HuH-7 (cell line): ENCODE data around the gene TBX6.
"Not testable (repeated sequence)": the region's sequence is repeated elsewhere in the genome, so short reads cannot be mapped to it uniquely, and the experiment has no call there.

Experiments used
- DNase-seq: peaks from one replicate; pipeline ENCODE4 v3.0.0; 2011; ENCODE audit warnings: low spot score

Gene TBX6

DNA sequence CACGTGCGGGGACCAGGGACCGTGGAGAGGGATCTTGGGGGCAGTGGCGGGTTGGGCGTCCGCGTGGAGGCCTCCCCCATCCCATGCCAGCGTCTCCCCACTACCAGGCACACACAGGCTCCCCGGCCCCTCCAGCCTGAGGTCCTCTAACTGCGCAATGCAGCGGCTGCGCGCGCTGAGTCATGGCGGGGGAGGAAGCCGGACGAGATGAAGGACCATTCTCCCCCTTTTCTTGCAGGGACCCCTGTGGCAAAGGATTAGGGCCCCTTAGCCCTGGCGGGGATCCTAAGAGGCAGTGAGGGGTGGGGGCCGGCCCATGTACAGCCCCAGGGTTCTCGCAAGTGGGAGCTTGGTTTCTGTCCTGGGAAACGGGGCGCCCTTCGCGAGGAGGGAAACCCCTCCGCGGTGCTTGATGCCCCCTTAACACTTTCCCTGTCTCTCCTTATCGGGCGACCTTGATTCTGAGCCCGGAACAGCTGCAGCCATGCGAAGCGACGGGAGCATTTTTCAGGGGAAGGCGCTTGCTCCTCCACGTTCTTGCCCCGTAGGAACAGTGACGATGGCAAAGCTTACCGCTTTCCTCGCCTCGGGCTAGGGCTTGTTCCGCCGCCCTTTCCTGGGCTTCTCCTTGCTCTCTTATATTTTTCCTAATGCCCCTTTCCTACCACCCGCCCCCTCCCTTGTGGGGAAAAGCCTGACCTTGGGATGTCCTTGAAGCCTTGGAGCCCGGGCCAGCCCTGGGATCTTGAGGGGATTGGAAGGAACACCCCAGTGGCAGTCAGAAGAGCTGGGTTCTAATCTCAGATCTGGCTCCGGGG, 25.6 kb downstream of the TBX6 start:
- no peak for DNase-seq

DNA sequence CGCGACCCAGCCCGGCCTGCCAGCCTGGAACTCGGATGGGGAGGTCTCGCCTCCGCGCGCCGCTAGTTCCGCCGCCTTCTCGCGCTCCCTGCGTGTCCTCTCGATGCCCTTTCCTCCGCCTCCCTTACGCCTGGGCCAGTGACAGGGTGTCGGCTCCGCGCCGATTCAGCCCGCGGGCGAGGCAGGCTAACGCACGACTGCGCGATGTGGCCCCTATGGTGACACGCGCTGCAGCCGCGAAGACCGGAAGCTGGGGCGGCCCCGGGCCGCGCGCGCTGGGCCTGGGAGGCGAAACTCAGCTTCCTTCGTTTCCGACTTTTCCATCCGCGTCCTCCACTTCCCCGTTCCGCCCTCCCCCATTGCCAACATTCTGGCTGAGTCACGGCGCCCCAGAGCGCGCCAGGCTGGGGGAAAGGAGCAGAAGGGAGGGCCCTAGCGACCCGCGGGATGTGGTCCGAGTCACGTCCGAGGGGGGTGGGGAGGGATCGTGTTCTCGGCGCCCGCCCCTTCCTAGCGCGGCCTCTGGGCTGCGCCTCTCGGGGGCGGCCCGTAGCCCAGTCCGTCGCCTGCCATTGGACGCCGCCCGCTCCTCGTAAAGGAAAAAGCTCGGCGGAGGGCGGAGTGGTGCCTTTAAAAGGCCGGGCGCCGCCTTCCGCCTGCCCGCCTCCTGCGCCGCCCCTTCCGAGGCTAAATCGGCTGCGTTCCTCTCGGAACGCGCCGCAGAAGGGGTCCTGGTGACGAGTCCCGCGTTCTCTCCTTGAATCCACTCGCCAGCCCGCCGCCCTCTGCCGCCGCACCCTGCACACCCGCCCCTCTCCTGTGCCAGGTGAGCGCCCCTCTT, 26.4 kb downstream of the TBX6 start, which contains the start of gene ALDOA:
TSS of gene ALDOA (plus strand) at position 659 of the 841 bp plus-strand sequence. CDS start 1,138 bp downstream, outside the sequence.
- peak; percentile 93 for DNase-seq

GRCh38 chr16:30064729-30065101, 27.0 kb downstream of the TBX6 start:
- no peak for DNase-seq

GRCh38 chr16:30063893-30064728, 27.6 kb downstream of the TBX6 start:
- peak; percentile 74 for DNase-seq

DNA sequence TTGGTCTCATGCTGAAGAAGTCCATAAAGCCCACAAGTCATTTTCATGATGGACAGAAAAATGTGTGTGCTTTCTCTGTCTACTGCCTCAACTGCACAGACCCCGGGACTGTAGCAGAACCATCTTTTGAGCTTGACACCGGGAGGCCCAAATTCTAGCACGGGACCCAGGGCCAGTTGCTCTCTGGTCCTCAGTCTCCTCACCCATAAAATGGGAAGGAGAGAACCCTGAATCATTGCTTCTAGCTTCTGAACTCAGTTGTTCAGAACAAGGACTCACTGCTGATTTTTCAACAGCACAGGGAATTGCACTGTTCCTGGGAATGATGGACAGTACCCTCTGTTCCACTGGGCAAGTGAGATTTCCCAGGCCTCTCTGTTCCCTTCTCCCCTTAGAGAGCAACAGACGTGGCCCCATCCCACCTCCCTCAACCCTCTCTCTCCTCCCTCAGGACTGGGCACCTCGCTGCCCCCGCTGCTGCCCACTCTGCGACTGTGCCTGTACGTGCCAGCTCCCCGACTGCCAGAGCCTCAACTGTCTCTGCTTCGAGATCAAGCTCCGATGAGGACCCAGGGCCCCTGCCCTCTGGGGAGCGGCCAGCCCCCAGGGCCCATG, 28.3 kb downstream of the TBX6 start:
- no peak for DNase-seq

- no peak for DNase-seq
Observed at GRCh38 chr16:30060836-30061554, 30.7 kb downstream of the TBX6 start.

DNA sequence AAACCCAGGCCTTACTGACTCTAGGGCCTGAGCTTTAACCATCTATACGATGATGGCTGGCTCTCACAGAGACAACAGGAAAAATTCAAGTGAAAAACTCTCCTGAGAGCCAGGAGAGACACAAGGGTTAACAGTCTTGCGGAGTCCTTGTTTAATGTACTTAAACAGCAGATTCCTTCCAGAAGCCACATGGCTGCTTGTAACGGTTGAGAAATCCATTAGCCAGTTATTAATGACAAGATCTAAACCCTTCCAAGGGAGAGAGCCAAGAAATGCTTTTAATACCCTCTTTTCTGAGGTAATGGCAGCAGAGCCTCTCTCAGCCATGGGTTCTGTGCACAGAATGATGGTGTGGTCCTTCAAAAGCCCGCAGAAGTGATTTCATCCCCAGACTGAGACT, 31.4 kb downstream of the TBX6 start:
- DNase-seq: no peak

- DNase-seq: peak; percentile 94
Observed at GRCh38 chr16:30054959-30055553, 36.7 kb downstream of the TBX6 start.

DNA sequence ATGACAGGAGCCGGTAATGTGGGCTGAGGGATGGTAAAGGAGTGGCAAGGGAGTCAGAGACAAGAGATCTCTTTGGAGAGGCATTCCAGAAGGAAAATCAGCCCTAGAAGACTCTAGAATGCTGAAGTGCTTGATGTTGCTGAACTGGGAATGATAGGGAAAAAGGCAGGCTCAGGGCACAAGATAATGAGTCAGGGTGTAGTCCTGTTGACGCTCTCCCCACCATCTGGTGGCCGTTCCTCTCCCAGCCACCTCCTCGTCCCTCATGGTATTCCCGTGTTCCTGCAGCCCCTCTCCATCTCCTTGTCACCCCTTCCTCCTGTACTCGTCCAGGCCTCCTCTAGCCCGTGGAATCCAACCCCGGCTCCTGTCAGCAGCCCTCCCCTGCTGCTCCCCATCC, 37.3 kb downstream of the TBX6 start:
- no peak for DNase-seq

DNA sequence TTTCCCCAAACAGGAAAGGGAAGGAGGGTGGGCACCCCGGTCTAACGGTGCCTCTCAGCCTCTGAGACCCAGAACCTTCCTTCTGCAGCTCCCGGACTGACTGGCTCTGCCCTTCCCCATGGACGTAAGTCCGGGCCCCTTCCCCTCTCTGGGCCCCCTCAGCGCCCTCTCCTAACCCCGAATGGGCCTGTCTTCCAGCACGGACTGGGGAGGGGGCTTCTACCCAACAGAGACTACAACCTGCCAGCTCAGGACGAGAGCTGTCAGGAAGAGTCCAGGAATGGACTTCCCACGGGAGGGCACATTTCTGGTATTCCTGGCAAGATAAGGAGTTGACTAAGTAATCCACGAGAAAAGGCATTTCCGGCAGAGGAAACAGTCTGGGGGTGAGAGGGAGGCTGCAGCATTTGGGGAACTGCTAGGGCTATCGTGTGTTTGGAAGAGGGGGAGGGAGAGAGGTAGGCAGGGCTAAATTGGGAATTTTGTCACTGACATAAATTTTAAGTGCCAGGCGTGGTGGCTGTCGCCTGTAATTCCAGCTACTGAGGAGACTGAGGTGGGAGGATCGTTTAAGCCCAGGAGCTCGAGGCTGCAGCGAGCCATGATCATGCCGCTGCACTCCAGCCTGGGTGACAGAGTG, 38.2 kb downstream of the TBX6 start:
- no peak for DNase-seq

DNA sequence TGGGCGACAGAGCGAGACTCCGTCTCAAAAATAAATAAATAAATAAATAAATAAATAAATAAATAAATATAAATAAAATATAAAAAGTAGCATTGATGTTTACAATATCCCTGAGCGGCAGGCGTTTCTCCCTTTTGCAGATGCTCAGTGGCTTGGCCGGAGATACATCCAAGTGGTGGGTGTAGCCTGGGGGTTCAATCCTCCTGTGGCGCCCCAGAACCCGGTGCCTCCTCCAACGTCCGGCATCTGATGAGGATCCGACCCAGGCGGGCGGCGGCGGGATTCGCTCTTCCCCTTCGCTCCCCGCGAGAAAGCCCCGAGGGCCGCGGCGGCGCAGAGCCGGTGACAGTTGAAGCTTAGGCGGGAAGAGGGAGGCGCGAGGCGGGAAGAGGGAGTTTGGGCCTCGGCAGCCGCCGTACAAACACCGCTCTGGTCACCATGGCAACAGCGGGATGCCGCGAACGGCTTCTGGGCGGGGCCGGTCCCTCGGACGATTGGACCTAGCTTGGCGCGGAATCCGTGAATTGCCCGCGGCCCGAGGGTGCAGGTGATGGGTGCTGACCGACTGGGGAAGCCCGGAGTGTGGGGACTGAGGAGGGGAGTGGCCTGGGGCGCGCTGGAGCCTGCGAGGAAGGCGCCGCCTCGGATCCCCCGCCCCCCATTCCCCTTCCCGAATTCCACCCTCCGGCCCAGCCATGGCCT, 38.9 kb downstream of the TBX6 start:
- DNase-seq: peak; percentile 91

- DNase-seq: no peak
Observed at GRCh38 chr16:30051518-30051917, 40.2 kb downstream of the TBX6 start.

- no peak for DNase-seq
Observed at GRCh38 chr16:30049871-30050270, 41.9 kb downstream of the TBX6 start.

DNA sequence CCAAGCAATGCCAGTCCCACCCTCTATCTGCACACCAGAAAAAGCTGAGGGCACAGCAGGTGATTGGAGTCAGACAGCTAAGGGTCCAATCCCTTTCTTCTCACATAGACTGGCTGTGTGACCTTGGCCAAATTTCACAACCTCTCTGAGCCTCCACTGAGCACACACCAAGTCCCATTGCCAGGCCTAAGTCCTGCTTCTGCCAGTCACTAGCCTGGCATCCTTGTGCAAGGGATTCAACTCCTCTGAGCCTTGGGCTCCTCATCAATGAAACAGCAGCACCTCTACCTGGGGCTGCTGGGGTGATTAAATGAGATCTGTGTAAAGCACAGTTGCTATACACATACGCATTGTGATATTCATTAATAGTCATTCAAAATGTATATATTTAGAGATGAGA, 45.1 kb downstream of the TBX6 start:
- DNase-seq: no peak

DNA sequence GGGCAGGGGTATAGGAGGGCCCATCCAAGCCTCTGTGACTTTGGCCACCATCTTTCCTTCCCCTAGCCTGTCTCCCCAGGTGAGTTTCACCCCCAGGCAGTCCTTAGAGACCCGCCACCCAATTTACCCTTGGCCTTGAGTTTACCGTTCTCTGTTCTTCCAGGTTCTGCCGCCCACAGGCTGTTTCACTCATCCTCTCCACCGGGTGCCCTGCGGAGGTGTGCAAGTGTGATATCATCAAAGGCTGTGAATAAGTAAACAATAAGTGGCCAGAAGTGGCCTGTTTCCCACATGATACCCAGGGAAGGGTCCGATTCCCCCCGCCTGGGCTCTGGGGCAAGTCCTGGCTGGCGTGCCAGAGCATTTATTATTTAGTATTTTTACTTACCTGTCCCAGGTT, 45.5 kb downstream of the TBX6 start:
- DNase-seq: no peak

DNA sequence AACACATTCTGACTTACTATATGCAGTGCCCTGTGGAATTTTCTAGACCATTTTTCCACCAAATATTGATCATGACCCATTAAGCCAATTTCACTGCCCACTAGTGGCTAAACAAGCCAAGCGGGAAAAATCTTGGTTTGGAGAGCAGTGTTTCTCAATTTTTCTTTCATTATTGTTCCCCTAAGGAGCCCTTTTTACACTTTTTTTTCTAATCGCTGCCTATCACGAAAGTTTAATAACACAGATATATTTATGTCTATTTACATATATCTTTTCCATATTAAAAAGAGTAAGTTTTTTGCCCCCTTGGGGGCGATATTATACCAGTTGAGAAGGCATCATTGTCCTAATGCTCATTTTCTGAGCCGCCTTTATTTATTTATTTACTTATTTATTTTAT, 49.9 kb downstream of the TBX6 start:
- DNase-seq: no peak

DNA sequence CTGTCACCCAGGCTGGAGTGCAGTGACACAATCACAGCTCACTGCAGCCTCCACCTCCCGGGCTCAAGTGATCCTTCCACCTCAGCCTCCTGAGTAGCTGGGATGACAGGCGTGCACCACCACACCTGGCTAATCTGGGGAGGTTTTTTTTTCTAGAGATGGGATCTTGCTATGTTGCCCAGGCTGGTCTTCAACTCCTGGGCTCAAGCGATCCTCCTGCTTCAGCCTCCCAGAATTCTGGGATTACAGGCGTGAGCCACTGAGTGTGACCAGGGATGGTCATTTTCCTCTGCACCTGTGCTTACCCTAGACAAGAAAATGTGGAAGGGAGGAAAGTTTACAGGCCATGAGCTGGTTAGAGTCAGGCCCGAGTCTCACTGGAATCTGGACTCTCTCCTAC, 51.0 kb downstream of the TBX6 start:
- DNase-seq: not testable (repeated sequence)

DNA sequence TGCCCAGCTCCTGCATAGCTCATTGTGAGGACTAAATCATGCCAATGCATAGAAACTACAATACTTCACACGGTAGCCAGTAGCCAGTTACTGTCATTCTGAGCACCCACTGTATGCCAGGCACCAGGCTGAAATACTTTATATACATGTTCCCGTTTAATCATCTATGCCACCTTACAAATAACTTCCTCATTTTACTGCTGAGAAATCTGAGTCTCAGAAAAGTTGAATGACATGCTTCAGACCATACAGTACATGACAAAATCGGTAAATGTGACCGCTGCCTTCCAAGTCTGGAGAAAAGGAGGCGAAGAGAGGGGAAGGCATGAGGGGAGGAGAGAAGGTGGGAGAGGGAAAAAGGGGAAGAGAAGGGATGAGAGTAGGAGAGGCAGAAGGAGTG, 51.5 kb downstream of the TBX6 start:
- no peak for DNase-seq
